H7 (cell line): ENCODE data around the gene IQGAP3. TPM values are rescaled to one million over a fixed set of nuclear protein-coding genes. Genes with fewer than 3 reads are reported as not detected.
A peak's percentile ranks its signal among the peaks of the same experiment; 100 is the strongest.
"Not testable (repeated sequence)": the region's sequence is repeated elsewhere in the genome, so short reads cannot be mapped to it uniquely, and the experiment has no call there.

Experiments used
- DNase-seq: peaks from one replicate; pipeline ENCODE4 v3.0.0; 2012
- H3K27me3 ChIP-seq: 2 replicates; pipeline ENCODE4 v1.6.0; 2011; ENCODE audit warnings: mild to moderate bottlenecking, low read length; ENCODE audit not compliant: control insufficient read depth, insufficient read depth
- H3K36me3 ChIP-seq: replicated peaks from 2 replicates; pipeline ENCODE4 v1.5.1; 2011; ENCODE audit warnings: low read length; ENCODE audit not compliant: control insufficient read depth, insufficient read depth
- H3K4me3 ChIP-seq: 2 replicates; pipeline ENCODE4 v1.5.1; 2011; ENCODE audit warnings: low read depth, mild to moderate bottlenecking, control low read depth, low read length, moderate library complexity; ENCODE audit not compliant: insufficient read depth
- total RNA-seq: library from RNA; depleted of rRNA; stranded (reverse); fragments of >200 nt; shearing (Covaris generic); gene quantifications from 2 replicates; pipeline ENCODE4 v1.2.3, GENCODE V29; 2014

IQGAP3 gene
- total RNA-seq, 1 experiment from 2014 or later: 36.8 TPM

GRCh38 chr1:156572663-156573018 lies 276 bp upstream of the IQGAP3 start:
- H3K27me3 ChIP-seq: no peaks in the 10 kb centered on the region; the same call in 1 of the 2 replicates
- DNase-seq: no peak
- H3K36me3 ChIP-seq: peaks cover 1% of the 10 kb centered on the region; the same call in 1 of the 2 replicates
- H3K4me3 ChIP-seq: peak overlapping the region; percentile 95

DNA sequence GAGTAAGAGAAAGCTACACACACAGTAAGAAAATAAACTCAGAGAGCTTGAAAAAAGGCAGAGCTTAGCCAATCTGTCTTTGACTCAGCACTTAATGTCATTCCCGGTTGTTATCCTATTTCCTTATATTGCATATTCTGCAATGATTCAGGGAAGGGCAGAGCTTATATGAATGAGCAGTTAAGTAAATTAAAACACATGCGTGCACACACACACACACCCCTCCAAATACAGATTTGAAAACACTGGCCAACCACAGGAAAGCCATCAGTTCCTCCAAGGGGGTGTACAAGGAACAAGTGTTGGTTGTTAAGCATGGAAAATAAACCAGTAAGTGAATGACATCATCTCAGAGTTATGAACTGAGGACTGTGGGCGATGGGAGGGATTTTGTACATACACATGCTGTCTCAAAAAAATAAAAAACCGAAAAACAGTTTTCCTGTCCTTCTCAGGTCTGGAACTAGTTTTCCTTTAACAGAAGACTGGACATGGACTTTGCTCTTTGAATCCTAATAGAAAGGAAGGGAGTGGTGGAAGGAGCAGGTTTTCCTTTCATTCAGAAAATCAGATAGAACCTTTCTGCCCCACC lies 1.0 kb downstream of the IQGAP3 start:
- DNase-seq: no peak
- Histone ChIP-seq H3K4me3 (peak overlapping the region; percentile 95), H3K36me3 (peaks cover 1% of the 10 kb centered on the region), H3K27me3 (no peaks in the 10 kb centered on the region; the same call in 1 of the 2 replicates)

- Histone ChIP-seq H3K4me3 (no peak overlapping the region), H3K27me3 (no peaks in the 10 kb centered on the region), H3K36me3 (peaks cover 18% of the 10 kb centered on the region)
- no peak for DNase-seq
Measured at GRCh38 chr1:156566436-156566835, 5.9 kb downstream of the IQGAP3 start.

GRCh38 chr1:156565519-156565918 lies 6.8 kb downstream of the IQGAP3 start:
- Histone ChIP-seq H3K4me3 (no peak overlapping the region), H3K27me3 (no peaks in the 10 kb centered on the region), H3K36me3 (peaks cover 19% of the 10 kb centered on the region)
- DNase-seq: no peak

DNA sequence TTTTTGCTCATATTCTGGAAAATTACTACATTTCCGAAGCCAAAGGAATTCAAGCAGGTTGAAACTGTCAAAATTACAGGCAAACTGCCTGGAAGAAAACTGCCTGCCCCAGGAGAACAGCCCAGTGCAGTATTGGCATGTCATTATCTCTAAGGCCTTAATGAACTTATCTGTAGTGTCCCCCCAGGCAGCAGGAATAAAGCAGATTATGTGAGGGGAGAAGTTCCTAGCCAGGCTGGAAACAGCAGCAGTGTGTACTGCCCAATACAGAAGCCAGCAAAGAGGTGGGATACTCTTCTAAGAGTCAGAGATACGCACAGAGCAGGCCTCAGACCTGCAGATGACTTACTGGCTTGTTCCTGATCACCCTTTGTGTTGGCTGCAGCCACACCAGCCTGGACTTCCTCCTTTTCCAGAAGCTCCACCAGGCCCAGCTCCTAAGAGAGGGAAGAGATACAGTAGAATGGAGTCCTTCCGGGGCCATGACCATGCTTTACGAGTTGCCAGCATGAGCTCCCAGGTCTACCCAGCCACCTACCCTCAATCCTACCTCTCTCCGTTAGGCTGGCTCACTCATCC lies 11.7 kb downstream of the IQGAP3 start:
- H3K4me3 ChIP-seq: no peak overlapping the region
- peaks cover 32% of the 10 kb centered on the region for H3K36me3 ChIP-seq
- no peaks in the 10 kb centered on the region for H3K27me3 ChIP-seq
- DNase-seq: no peak

DNA sequence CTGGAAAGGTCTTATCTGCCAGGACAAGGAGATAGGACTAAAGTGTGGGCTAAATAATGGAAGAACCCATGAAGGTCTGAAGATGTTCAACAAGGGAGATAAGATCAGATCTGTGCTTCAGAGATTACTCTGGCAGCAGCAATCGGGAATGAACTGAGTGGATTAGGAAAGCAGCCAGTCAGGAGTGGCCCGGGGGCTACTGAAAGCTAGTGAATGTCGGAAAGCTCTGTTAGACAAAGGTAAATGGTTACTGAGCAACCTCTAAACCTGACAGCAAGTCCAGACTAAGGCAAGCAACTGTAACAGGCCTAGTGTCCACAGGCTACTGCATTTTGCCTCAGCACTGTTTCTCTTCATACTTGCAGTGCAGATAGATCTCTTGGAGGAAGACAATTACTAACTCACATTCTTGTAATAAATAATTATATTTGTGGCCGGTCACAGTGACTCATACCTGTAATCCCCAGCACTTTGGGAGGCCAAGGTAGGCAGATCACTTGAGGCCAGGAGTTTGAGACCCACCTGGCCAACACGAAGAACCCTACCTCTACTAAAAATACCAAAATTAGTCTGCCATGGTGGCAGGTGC lies 12.5 kb downstream of the IQGAP3 start:
- no peak for DNase-seq
- H3K36me3 ChIP-seq: peaks cover 32% of the 10 kb centered on the region
- H3K27me3 ChIP-seq: no peaks in the 10 kb centered on the region
- H3K4me3 ChIP-seq: no peak overlapping the region

DNA sequence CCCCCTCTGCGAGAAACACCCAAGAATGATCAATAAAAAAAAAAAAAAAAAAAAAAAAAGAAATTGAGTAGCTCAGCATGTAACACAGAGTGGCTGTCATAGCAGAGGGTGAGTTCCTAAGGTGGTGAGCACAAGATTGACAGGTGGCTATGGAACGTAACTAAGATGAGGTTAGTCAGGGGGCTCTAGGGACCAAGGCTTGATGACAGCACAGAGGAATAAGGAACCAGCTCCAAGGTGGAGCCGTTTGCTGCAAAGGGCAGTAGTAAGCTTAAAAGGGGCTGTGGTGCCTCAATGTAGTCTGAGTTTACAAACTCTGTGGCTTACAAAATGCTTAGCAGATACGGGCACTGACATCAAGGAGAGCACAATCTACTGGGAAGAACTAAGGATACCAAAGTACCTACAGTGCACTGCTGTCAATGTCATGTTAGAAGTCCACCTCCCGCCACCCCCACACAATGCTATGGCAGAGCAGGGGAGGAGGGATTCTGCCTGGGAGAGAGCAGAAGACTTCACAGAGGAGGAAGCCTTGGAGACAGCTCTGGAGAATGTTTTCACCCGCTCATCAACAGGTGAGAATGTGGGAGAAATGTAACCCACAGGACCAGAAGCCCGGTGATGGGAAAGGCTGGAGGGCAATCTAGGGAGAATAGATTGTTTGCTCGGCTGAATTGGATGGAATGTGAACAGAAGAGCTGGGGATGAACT lies 13.1 kb downstream of the IQGAP3 start:
- Histone ChIP-seq H3K27me3 (no peaks in the 10 kb centered on the region), H3K36me3 (peaks cover 32% of the 10 kb centered on the region), H3K4me3 (no peak overlapping the region)
- DNase-seq: no peak

GRCh38 chr1:156556354-156556753 lies 16.0 kb downstream of the IQGAP3 start:
- Histone ChIP-seq H3K27me3 (no peaks in the 10 kb centered on the region), H3K36me3 (peaks cover 17% of the 10 kb centered on the region), H3K4me3 (no peak overlapping the region)
- no peak for DNase-seq

GRCh38 chr1:156555715-156556114 lies 16.6 kb downstream of the IQGAP3 start:
- peaks cover 18% of the 10 kb centered on the region for H3K36me3 ChIP-seq
- no peak for DNase-seq
- no peaks in the 10 kb centered on the region for H3K27me3 ChIP-seq
- no peak overlapping the region for H3K4me3 ChIP-seq

GRCh38 chr1:156554971-156555370 lies 17.4 kb downstream of the IQGAP3 start:
- H3K4me3 ChIP-seq: no peak overlapping the region
- H3K27me3 ChIP-seq: no peaks in the 10 kb centered on the region
- peaks cover 19% of the 10 kb centered on the region for H3K36me3 ChIP-seq
- DNase-seq: no peak

GRCh38 chr1:156553860-156554485 lies 18.4 kb downstream of the IQGAP3 start:
- Histone ChIP-seq H3K4me3 (no peak overlapping the region), H3K36me3 (peaks cover 11% of the 10 kb centered on the region), H3K27me3 (no peaks in the 10 kb centered on the region)
- DNase-seq: no peak

- DNase-seq, H3K27me3 ChIP-seq, H3K4me3 ChIP-seq: not testable (repeated sequence)
- peaks cover 18% of the 10 kb centered on the region for H3K36me3 ChIP-seq
Measured at GRCh38 chr1:156552937-156553336, 19.4 kb downstream of the IQGAP3 start.

- peaks cover 21% of the 10 kb centered on the region for H3K36me3 ChIP-seq
- DNase-seq: no peak
- no peaks in the 10 kb centered on the region for H3K27me3 ChIP-seq
- no peak overlapping the region for H3K4me3 ChIP-seq
Measured at GRCh38 chr1:156552518-156552917, 19.8 kb downstream of the IQGAP3 start.

GRCh38 chr1:156551869-156552268 lies 20.5 kb downstream of the IQGAP3 start:
- no peak for DNase-seq
- no peak overlapping the region for H3K4me3 ChIP-seq
- H3K36me3 ChIP-seq: peaks cover 22% of the 10 kb centered on the region

More at GRCh38 chr1:156551869-156552268, 20.5 kb downstream of the IQGAP3 start:
- no peaks in the 10 kb centered on the region for H3K27me3 ChIP-seq
